Heart right ventricle (tissue), 16 donors: Measurements from ENCODE around the gene PPP1R16B. TPM values are rescaled to one million over a fixed set of nuclear protein-coding genes. Genes with fewer than 3 reads are reported as not detected.

Source experiments
- ATAC-seq, 8 donors: fragments of 200-7000 bp; cut with Tn5 transposase; one replicate each; pipeline ENCODE4 v1.9.1; 2020; ENCODE audit warnings: mild to moderate bottlenecking in 8 of 8, moderate library complexity in 8 of 8, moderate number of reproducible peaks in 1 of 8
- DNase-seq, 2 donors: peaks; one replicate each; pipeline ENCODE4 v3.0.0-alpha.2; 2020
- H3K27ac ChIP-seq, 10 donors: fragments of 200-600 bp; sonication (generic) in 2 of 10; one replicate each; pipeline versions ENCODE4 v1.5.0 to v1.8.0; 2020 to 2022; ENCODE audit warnings: mild to moderate bottlenecking in 3 of 10
- H3K27me3 ChIP-seq, 7 donors: fragments of 200-600 bp; one replicate each; pipeline ENCODE4 v1.8.0; 2021 to 2022; ENCODE audit warnings: mild to moderate bottlenecking in 2 of 7
- H3K36me3 ChIP-seq, 9 donors: fragments of 200-600 bp; sonication (generic) in 1 of 9; one replicate each; pipeline versions ENCODE4 v1.5.0 to v1.8.0; 2020 to 2022; ENCODE audit warnings: mild to moderate bottlenecking in 2 of 9
- H3K4me1 ChIP-seq, 9 donors: fragments of 200-600 bp; sonication (generic) in 1 of 9; one replicate each; pipeline versions ENCODE4 v1.5.0 to v1.8.0; 2020 to 2022; ENCODE audit warnings: mild to moderate bottlenecking in 4 of 9
- H3K4me3 ChIP-seq, 10 donors: fragments of 200-600 bp; sonication (generic) in 2 of 10; one replicate each; pipeline versions ENCODE4 v1.5.0 to v1.8.0; 2020 to 2022; ENCODE audit warnings: mild to moderate bottlenecking in 7 of 10, moderate library complexity in 2 of 10
- H3K9me3 ChIP-seq, 11 donors: fragments of 200-600 bp in 10 of 11; sonication (generic) in 2 of 11; one replicate each; pipeline versions ENCODE4 v1.5.0 to v1.8.0; 2013 to 2022; ENCODE audit warnings: mild to moderate bottlenecking in 2 of 11, control low read depth in 1 of 11, moderate library complexity in 1 of 11
- CTCF ChIP-seq, 9 donors: fragments of 200-600 bp; sonication (generic) in 2 of 9; IDR thresholded peaks; one replicate each; pipeline versions ENCODE4 v1.5.0 to v1.8.0; 2021 to 2022; ENCODE audit warnings: antibody characterized with exemption in 9 of 9, mild to moderate bottlenecking in 5 of 9, moderate library complexity in 1 of 9
- WGBS, 2 donors: extraction: QIAGEN DNeasy Blood & Tissue Kit; methylation state at CpG; one replicate each; pipeline ENCODE4 v1.1.7; 2013; ENCODE audit warnings: inconsistent platforms in 1 of 2; 5-methylcytosine and 5-hydroxymethylcytosine counted together
- intact Hi-C, 10 donors: fragments of 100-400 bp; cut with DNase I; formaldehyde crosslinking; loops; one replicate each; pipeline versions ENCODE4 v1.11.1 to v1.14.2; 2022
- polyA plus RNA-seq, 2 donors: library from polyadenylated mRNA; stranded (reverse); fragments of 200-250 nt; gene quantifications; one replicate each; pipeline ENCODE4 v1.2.3, GENCODE V29; 2013
- total RNA-seq, 10 donors: library from RNA; stranded (reverse); fragmentation: NEBNext Ultra II Directional in 3 of 10; extraction: Animal tissue kit (Norgen Biotek cat#: 25700) in 3 of 10; gene quantifications; one replicate each; pipeline versions ENCODE4 v1.2.1 to v1.2.4, GENCODE V29; 2021 to 2023
- donor health status: Arrhythmogenic right ventricular cardiomyopathy.
- donor health status: ischemic (EF 13 %, LVEDD 7.1; RV severe dilation, severe dysfunction).
- donor health status: healthy with polysubstance abuse.
- donor health status: DM: no; HTN: yes; CAD: no.
- donor health status: DM: no; HTN: no; CAD: no.
- donor health status: ischemic (EF 25% LVEDD 6.9; RV normal size, moderate dysfunction).
- donor health status: ischemic (EF 25% LVEDD 5.7; RV mildly dilated, moderate dysfunction).
- donor health status: healthy.
- donor health status: DM: yes; HTN: yes; CAD: no.
- donor health status: Ischemic cardiomyopathy.
- donor health status: ischemic (EF 35%, LVEDD 5.7; RV mildly dilated, moderate dysfunction).
- donor health status: nonischemic (EF 11% LVEDD 7.7; RV severe dilation, severe dysfunction).
- donor health status: DM: yes; HTN: yes; CAD: no.
- donor health status: PGD.
- donor health status: ischemic (EF 29% LVEDD 5.4; RV normal size, mild dysfunction).
- donor health status: nonischemic (EF 23%, LVEDD 6.1; RV moderate dilation, normal function).

Gene PPP1R16B
- total and polyA plus RNA-seq, 12 donors, result 2.5 to 13.8 (median 5.8) TPM

GRCh38 chr20:38842558-38842981, 37.1 kb downstream of the PPP1R16B start:
- ATAC-seq, result no peak
- intact Hi-C loops, result no loop called here
- whole genome bisulfite sequencing, 2 donors, result 56 to 59% methylated on average over 1 of the region's 1 CpG

GRCh38 chr20:38843346-38843745, 37.8 kb downstream of the PPP1R16B start:
- intact Hi-C loops, result no loop called here
- Histone ChIP-seq H3K9me3 (no peaks in the 10 kb centered on the region), H3K27ac (peak overlapping the region in 2 of 10 donors; percentile 5 to 76), H3K36me3 (peaks cover 0 to 9% (median 0%) of the 10 kb centered on the region in 9 donors), H3K27me3 (peaks cover 0 to 21% (median 7%) of the 10 kb centered on the region in 7 donors), H3K4me3 (no peak overlapping the region), H3K4me1 (peaks cover 0 to 36% (median 20%) of the 10 kb centered on the region in 9 donors)
- WGBS, 2 donors, result 69 to 70% methylated on average over 3 of the region's 3 CpGs
- DNase-seq, result no peak
- no peak for TF ChIP-seq CTCF (IDR thresholded peaks at IDR 0.05)
- ATAC-seq, result no peak

More at GRCh38 chr20:38842558-38842981, 37.1 kb downstream of the PPP1R16B start:
- no peak overlapping the region for H3K4me3 ChIP-seq
- peaks cover 0 to 22% (median 7%) of the 10 kb centered on the region in 7 donors for H3K27me3 ChIP-seq
- DNase-seq, result no peak
- peaks cover 0 to 36% (median 20%) of the 10 kb centered on the region in 9 donors for H3K4me1 ChIP-seq
- peak overlapping the region in 5 of 10 donors; percentile 3 to 76 (median 7) for H3K27ac ChIP-seq
- H3K36me3 ChIP-seq, result peaks cover 0 to 17% (median 0%) of the 10 kb centered on the region in 9 donors
- no peaks in the 10 kb centered on the region for H3K9me3 ChIP-seq
- no peak for TF ChIP-seq CTCF (IDR thresholded peaks at IDR 0.05)

DNA sequence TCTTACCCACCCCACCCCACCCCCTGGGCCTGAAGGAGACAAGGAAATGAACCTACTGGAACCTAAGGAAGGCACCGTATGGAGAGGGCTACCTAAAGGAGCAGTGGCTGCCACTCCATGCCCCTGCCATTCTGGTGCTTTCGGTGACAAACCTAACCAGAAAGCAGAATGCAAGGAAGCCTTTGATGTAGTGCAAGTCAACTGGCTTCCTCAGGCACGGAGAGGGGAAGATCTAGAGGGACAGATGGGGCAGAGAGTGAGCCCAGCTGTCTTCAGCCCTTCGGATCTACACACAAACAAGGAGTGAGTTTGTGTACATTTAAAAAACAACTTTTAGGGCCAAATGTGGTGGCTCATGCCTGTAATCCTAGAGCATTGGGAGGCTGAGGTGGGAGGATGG, 39.5 kb downstream of the PPP1R16B start:
- no peak for TF ChIP-seq CTCF (IDR thresholded peaks at IDR 0.05)
- intact Hi-C loops, result no loop called here
- ATAC-seq, result no peak

GRCh38 chr20:38847840-38848239, 42.3 kb downstream of the PPP1R16B start:
- TF ChIP-seq CTCF (IDR thresholded peaks at IDR 0.05), result no peak
- Histone ChIP-seq H3K27me3 (peaks cover 0 to 3% (median 0%) of the 10 kb centered on the region in 7 donors), H3K4me3 (no peak overlapping the region), H3K27ac (no peak overlapping the region), H3K9me3 (no peaks in the 10 kb centered on the region), H3K36me3 (no peaks in the 10 kb centered on the region), H3K4me1 (peaks cover 0 to 20% (median 2%) of the 10 kb centered on the region in 9 donors)
- intact Hi-C loops, result no loop called here
- no peak for ATAC-seq
- 77% methylated on average over 1 of the region's 1 CpG for WGBS, 2 donors
- DNase-seq, result no peak

More for the DNA sequence above, 39.5 kb downstream of the PPP1R16B start:
- Histone ChIP-seq H3K9me3 (no peaks in the 10 kb centered on the region), H3K27me3 (peaks cover 0 to 17% (median 1%) of the 10 kb centered on the region in 7 donors), H3K27ac (no peak overlapping the region), H3K36me3 (no peaks in the 10 kb centered on the region), H3K4me1 (peaks cover 0 to 35% (median 20%) of the 10 kb centered on the region in 9 donors), H3K4me3 (no peak overlapping the region)
- no peak for DNase-seq
- WGBS, 2 donors, result 78 to 82% methylated on average over 4 of the region's 4 CpGs
